ENCODE results near the gene ZNRF1. TPM values are rescaled to one million over a fixed set of nuclear protein-coding genes. Genes with fewer than 3 reads are reported as not detected.
A peak's percentile ranks its signal among the peaks of the same experiment; 100 is the strongest.

Gene ZNRF1
- total and polyA plus RNA-seq, 2 of the 13 experiments (the other 11 are each of a cell fraction or from before 2014, with no cell fraction given): 43.9 to 58.7 TPM

- TF ChIP-seq ZNF142 (CRISPR knock-in tag; IDR thresholded peaks at IDR 0.05) (peak; percentile 79), ZBTB38 (CRISPR knock-in tag; IDR thresholded peaks at IDR 0.05) (no peak), HNF1A (IDR thresholded peaks at IDR 0.05; ENCODE audit: low read depth) (no peak), HNF1A (CRISPR knock-in tag; IDR thresholded peaks at IDR 0.05; ENCODE audit: borderline replicate concordance) (0 out of 2 replicates have a peak, but pooled peaks have one; percentile 13), ZNF878 (CRISPR knock-in tag; IDR thresholded peaks at IDR 0.05) (no peak), CREB1 (IDR thresholded peaks at IDR 0.05) (peak; percentile 52; the same call in 1 of the 2 replicates), CREB1 (CRISPR knock-in tag; IDR thresholded peaks at IDR 0.05) (no peak), NR2C2 (CRISPR knock-in tag; IDR thresholded peaks at IDR 0.05; ENCODE audit: borderline replicate concordance) (peak; percentile 70; the same call in 1 of the 2 replicates), ZMAT5 (CRISPR knock-in tag; IDR thresholded peaks at IDR 0.05; ENCODE audit: borderline replicate concordance, low read depth) (no peak), AFF4 (CRISPR knock-in tag; IDR thresholded peaks at IDR 0.05) (no peak), SOX6 (IDR thresholded peaks at IDR 0.05) (no peak), SOX6 (CRISPR knock-in tag; IDR thresholded peaks at IDR 0.05) (peak; percentile 56; the same call in 1 of the 2 replicates), ZMYM4 (CRISPR knock-in tag; IDR thresholded peaks at IDR 0.05) (0 out of 2 replicates have a peak, but pooled peaks have one; percentile 16), GFI1 (CRISPR knock-in tag; IDR thresholded peaks at IDR 0.05; ENCODE audit: borderline replicate concordance) (peak; percentile 61; the same call in 1 of the 2 replicates), POGZ (CRISPR knock-in tag; IDR thresholded peaks at IDR 0.05) (0 out of 2 replicates have a peak, but pooled peaks have one; percentile 21)
These were observed 120.2 kb downstream of the ZNRF1 start (continued) for GRCh38 chr16:75118943-75119539.

Measured in HepG2 (cell line).